ENCODE data around the gene DAD1. TPM values are rescaled to one million over a fixed set of nuclear protein-coding genes. Genes with fewer than 3 reads are reported as not detected.
A peak's percentile ranks its signal among the peaks of the same experiment; 100 is the strongest.
"Not testable (repeated sequence)": the region's sequence is repeated elsewhere in the genome, so short reads cannot be mapped to it uniquely, and the experiment has no call there.

Gene DAD1
- total RNA-seq, 3 donors from 2014 or later = 192 to 238 (median 202) TPM

DNA sequence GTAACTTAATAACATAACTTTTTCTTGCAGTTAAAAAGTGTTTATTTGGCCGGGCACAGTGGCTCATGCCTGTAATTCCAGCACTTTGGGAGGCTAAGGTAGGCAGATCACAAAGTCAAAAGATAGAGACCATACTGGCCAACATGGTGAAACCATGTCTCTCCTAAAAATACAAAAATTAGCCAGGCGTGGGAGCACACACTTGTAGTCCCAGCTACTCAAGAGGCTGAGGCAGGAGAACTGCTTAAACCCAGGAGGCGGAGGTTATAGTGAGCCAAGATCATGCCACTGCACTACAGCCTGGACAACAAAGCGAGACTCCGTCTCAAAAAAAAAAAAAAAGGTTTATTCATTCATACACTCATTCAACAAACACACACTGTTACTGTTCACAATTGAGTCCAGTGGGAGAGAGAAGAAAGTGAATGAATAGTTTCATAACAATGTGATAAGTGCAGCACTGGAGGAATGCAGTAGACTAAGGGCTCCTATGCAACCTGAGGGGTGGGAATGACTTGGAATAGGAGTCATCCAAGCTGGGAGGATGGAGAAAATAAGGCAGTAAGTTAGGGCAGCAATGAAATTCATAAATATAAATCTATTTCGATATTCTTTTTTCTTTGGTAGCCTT, 19.8 kb downstream of the DAD1 start:
- H3K27ac ChIP-seq = peak overlapping the region in 1 of 2 donors; percentile 70
- H3K36me3 ChIP-seq = no peaks in the 10 kb centered on the region
- no peak for DNase-seq (ENCODE audit: low spot score in 2 of 2)
- H3K4me1 ChIP-seq = no peaks in the 10 kb centered on the region
- H3K27me3 ChIP-seq = no peaks in the 10 kb centered on the region
- intact Hi-C loops (cut with DNase I; ENCODE audit: low total_unique reads) = no loop called here
- no peak for TF ChIP-seq POLR2A (IDR thresholded peaks at IDR 0.05)
- TF ChIP-seq, protein P1, sequence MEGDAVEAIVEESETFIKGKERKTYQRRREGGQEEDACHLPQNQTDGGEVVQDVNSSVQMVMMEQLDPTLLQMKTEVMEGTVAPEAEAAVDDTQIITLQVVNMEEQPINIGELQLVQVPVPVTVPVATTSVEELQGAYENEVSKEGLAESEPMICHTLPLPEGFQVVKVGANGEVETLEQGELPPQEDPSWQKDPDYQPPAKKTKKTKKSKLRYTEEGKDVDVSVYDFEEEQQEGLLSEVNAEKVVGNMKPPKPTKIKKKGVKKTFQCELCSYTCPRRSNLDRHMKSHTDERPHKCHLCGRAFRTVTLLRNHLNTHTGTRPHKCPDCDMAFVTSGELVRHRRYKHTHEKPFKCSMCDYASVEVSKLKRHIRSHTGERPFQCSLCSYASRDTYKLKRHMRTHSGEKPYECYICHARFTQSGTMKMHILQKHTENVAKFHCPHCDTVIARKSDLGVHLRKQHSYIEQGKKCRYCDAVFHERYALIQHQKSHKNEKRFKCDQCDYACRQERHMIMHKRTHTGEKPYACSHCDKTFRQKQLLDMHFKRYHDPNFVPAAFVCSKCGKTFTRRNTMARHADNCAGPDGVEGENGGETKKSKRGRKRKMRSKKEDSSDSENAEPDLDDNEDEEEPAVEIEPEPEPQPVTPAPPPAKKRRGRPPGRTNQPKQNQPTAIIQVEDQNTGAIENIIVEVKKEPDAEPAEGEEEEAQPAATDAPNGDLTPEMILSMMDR (IDR thresholded peaks at IDR 0.05) = no peak
- no peak for TF ChIP-seq POLR2AphosphoS5 (IDR thresholded peaks at IDR 0.05)
- H3K9me3 ChIP-seq = no peaks in the 10 kb centered on the region
- no peak overlapping the region for H3K4me3 ChIP-seq

GRCh38 chr14:22567437-22567836, 21.6 kb downstream of the DAD1 start:
- Histone ChIP-seq H3K4me1 (no peaks in the 10 kb centered on the region), H3K27ac (no peak overlapping the region), H3K9me3 (no peaks in the 10 kb centered on the region), H3K36me3 (no peaks in the 10 kb centered on the region), H3K4me3 (no peak overlapping the region), H3K27me3 (no peaks in the 10 kb centered on the region)
- no peak for DNase-seq (ENCODE audit: low spot score in 2 of 2)
- TF ChIP-seq POLR2AphosphoS5 (IDR thresholded peaks at IDR 0.05) = no peak
- TF ChIP-seq, protein P1 (IDR thresholded peaks at IDR 0.05) = no peak
- no peak for TF ChIP-seq POLR2A (IDR thresholded peaks at IDR 0.05)
- intact Hi-C loops (cut with DNase I; ENCODE audit: low total_unique reads) = no loop called here

GRCh38 chr14:22566845-22567244, 22.2 kb downstream of the DAD1 start:
- H3K4me1 ChIP-seq = no peaks in the 10 kb centered on the region
- H3K27me3 ChIP-seq = no peaks in the 10 kb centered on the region
- no peak for TF ChIP-seq POLR2A (IDR thresholded peaks at IDR 0.05)
- H3K4me3 ChIP-seq = no peak overlapping the region
- DNase-seq (ENCODE audit: low spot score in 2 of 2) = no peak
- intact Hi-C loops (cut with DNase I; ENCODE audit: low total_unique reads) = no loop called here
- H3K27ac ChIP-seq = no peak overlapping the region
- H3K36me3 ChIP-seq = no peaks in the 10 kb centered on the region
- no peaks in the 10 kb centered on the region for H3K9me3 ChIP-seq

DNA sequence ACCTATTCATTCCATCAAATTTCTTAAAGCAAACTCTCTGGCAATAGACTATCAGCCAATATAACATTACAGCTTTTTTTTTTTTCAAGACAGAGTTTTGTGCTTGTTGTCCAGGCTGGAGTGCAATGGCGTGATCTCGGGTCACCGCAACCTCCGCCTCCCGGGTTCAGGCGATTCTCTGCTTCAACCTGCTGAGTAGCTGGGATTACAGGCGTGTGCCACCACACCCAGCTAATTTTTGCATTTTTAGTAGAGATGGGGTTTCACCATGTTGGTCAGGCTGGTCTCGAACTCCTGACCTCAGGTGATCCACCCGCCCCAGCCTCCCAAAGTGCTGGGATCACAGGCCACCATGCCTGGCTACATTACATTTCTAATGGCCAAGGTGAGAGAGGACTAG, 22.8 kb downstream of the DAD1 start:
- intact Hi-C loops (cut with DNase I; ENCODE audit: low total_unique reads); H3K4me1 ChIP-seq; H3K27me3 ChIP-seq; H3K27ac ChIP-seq; H3K36me3 ChIP-seq; DNase-seq (ENCODE audit: low spot score in 2 of 2); H3K9me3 ChIP-seq; H3K4me3 ChIP-seq: not testable (repeated sequence)

GRCh38 chr14:22565391-22565945, 23.6 kb downstream of the DAD1 start:
- H3K9me3 ChIP-seq = no peaks in the 10 kb centered on the region
- H3K4me1 ChIP-seq = no peaks in the 10 kb centered on the region
- no peaks in the 10 kb centered on the region for H3K36me3 ChIP-seq
- DNase-seq (ENCODE audit: low spot score in 2 of 2) = no peak
- H3K27me3 ChIP-seq = no peaks in the 10 kb centered on the region
- no peak overlapping the region for H3K4me3 ChIP-seq
- no peak for TF ChIP-seq POLR2AphosphoS5 (IDR thresholded peaks at IDR 0.05)
- TF ChIP-seq POLR2A (IDR thresholded peaks at IDR 0.05) = no peak
- TF ChIP-seq, protein P1 (IDR thresholded peaks at IDR 0.05) = no peak
- intact Hi-C loops (cut with DNase I; ENCODE audit: low total_unique reads) = no loop called here
- H3K27ac ChIP-seq = peak overlapping the region in 1 of 2 donors; percentile 30

DNA sequence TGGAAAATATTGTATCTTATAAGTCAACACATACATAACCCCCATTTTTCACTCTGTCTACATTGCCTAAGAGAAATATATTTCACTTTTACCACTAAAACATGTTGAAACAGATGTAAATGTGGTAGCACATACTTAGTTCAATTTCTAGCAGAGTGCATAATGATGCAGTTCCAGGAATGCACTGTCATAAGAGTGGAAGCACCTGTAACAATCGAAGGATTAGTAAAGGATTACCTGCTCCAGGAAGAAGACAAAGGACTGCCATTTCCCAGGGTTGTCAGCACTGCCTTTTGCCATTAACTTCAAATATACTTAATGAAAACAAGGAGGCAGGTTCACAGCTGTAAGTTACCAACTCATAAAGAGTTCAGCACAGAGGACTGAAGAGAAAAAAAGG, 24.6 kb downstream of the DAD1 start:
- no peak overlapping the region for H3K4me3 ChIP-seq
- H3K27ac ChIP-seq = no peak overlapping the region
- H3K9me3 ChIP-seq = no peaks in the 10 kb centered on the region
- H3K27me3 ChIP-seq = no peaks in the 10 kb centered on the region
- DNase-seq (ENCODE audit: low spot score in 2 of 2) = no peak
- TF ChIP-seq, protein P1 (IDR thresholded peaks at IDR 0.05) = no peak
- no peak for TF ChIP-seq POLR2A (IDR thresholded peaks at IDR 0.05)
- TF ChIP-seq POLR2AphosphoS5 (IDR thresholded peaks at IDR 0.05) = no peak
- H3K4me1 ChIP-seq = no peaks in the 10 kb centered on the region
- intact Hi-C loops (cut with DNase I; ENCODE audit: low total_unique reads) = no loop called here
- no peaks in the 10 kb centered on the region for H3K36me3 ChIP-seq
